ENCODE measurements around the gene ENHO. TPM values are rescaled to one million over a fixed set of nuclear protein-coding genes. Genes with fewer than 3 reads are reported as not detected.

The ENHO gene
- total and polyA plus RNA-seq, 2 of the 8 experiments (the other 6 are each of a cell fraction or from before 2014, with no cell fraction given) = 12.2 to 49.4 TPM

DNA sequence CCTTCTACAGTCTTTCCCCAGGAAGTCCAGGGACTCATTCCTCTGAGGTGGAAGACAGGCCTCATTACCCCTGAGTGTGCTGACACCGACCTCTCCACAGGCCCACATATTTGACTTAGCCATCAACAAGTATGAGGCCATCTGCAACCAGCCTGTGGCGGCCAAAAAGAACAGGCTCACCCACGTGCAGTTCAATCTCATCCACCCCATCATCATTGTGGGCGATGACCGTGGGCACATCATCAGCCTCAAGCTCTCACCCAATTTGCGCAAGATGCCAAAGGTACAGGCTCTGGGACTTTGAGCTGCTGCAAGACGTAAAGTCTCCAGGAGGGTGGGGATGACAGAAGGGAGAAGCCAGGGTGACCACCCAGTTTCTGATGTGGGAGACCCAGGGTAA is 5.6 kb downstream of the ENHO start:
- H4K91ac ChIP-seq (replicated peaks; ENCODE audit: insufficient read length, low read length) = no peak overlapping the region
- H3K27me3 ChIP-seq (replicated peaks in 1 of 4; ENCODE audit: control insufficient read depth in 3 of 4, extremely low read depth in 1 of 4, insufficient read depth in 3 of 4, low read length in 3 of 4) = peaks cover 1 to 8% (median 6%) of the 10 kb centered on the region in 4 experiments; a peak in 5 of 7 replicates
- DNase-seq (ENCODE audit: low read depth in 1 of 2, low spot score in 2 of 2) (no peak), FAIRE-seq (no peak)
- no peak overlapping the region for H3K4me2 ChIP-seq (ENCODE audit: insufficient read depth in 1 of 2, low read depth in 2 of 2, low read length in 2 of 2)
- H3K79me2 ChIP-seq (ENCODE audit: control insufficient read depth in 1 of 2, insufficient read depth in 2 of 2, low read length in 2 of 2) = no peaks in the 10 kb centered on the region
- H2AFZ ChIP-seq (ENCODE audit: low read length) = no peak overlapping the region
- H3K36me3 ChIP-seq (ENCODE audit: control insufficient read depth in 2 of 4, insufficient read depth in 4 of 4, low read length in 3 of 4) = no peaks in the 10 kb centered on the region
- ChIA-PET POLR2A (ENCODE audit: partially characterized antibody) (no interaction called here), CTCF (ENCODE audit: partially characterized antibody) (interaction anchor here (0.9 to 6.2 kb wide), 11 partner anchors 11 to 114 kb away, joined by 3 to 53 read pairs (median 6); no protein-coding TSS in a partner anchor)
- H3K27ac ChIP-seq (ENCODE audit: low read depth, low read length) = no peak overlapping the region
- peaks cover under 1% of the 10 kb centered on the region; the same call in 1 of the 2 replicates for H3K23me2 ChIP-seq (ENCODE audit: low read depth, low read length)
- H3K4ac ChIP-seq (replicated peaks; ENCODE audit: insufficient read length, low read depth, low read length) = no peak overlapping the region
- no peak overlapping the region for H4K5ac ChIP-seq (ENCODE audit: insufficient read length, low read depth, low read length)
- H3K9ac ChIP-seq (replicated peaks in 1 of 4; ENCODE audit: extremely low read depth in 1 of 4, low read depth in 3 of 4, low read length in 3 of 4) = no peak overlapping the region
- no peaks in the 10 kb centered on the region for H4K20me1 ChIP-seq (replicated peaks in 1 of 2; ENCODE audit: control insufficient read depth in 1 of 2, insufficient read depth in 2 of 2, low read length in 2 of 2)
- H3K4me3 ChIP-seq (ENCODE audit: extremely low read depth in 1 of 4, insufficient read depth in 2 of 4, low read depth in 3 of 4, low read length in 4 of 4) = no peak overlapping the region
- no peaks in the 10 kb centered on the region for H3K9me3 ChIP-seq (ENCODE audit: insufficient read depth in 2 of 2, low read depth in 1 of 2, low read length in 1 of 2)
- peaks cover 13 to 19% (median 17%) of the 10 kb centered on the region in 4 experiments for H3K4me1 ChIP-seq (replicated peaks in 1 of 4; ENCODE audit: control insufficient read depth in 3 of 4, insufficient read depth in 4 of 4, low read length in 3 of 4)
- H2BK20ac ChIP-seq (ENCODE audit: low read length) = no peak overlapping the region
- H2BK120ac ChIP-seq (replicated peaks; ENCODE audit: low read depth, low read length) = no peak overlapping the region
- H3K18ac ChIP-seq (ENCODE audit: extremely low read depth, low read length) = no peak overlapping the region
- H4K8ac ChIP-seq (ENCODE audit: extremely low read depth, insufficient read depth, low read length) = no peak overlapping the region
- H3K79me1 ChIP-seq (ENCODE audit: low read depth, low read length) = no peaks in the 10 kb centered on the region
- H2BK15ac ChIP-seq (ENCODE audit: low read length) = no peak overlapping the region
- peak overlapping the region; percentile 68; the same call in 1 of the 2 replicates for H2BK12ac ChIP-seq (ENCODE audit: low read depth, low read length)
- no peak overlapping the region for H3K23ac ChIP-seq (ENCODE audit: insufficient read length)
- no peak overlapping the region for H2AK5ac ChIP-seq (ENCODE audit: low read depth, low read length)
- 86% methylated on average over 7 of the region's 7 CpGs; no CpG with 5 or more reads in 1 of the 2 experiments for WGBS, 2 experiments (ENCODE audit: extremely low coverage in 1 of 2, insufficient coverage in 1 of 2, insufficient read length in 1 of 2, insufficient replicate concordance in 2 of 2, low coverage in 1 of 2, low lambda C conversion rate in 2 of 2, missing lambda C conversion rate in 1 of 2)
- H3K14ac ChIP-seq (ENCODE audit: insufficient read length) = no peak overlapping the region
- H2BK5ac ChIP-seq (ENCODE audit: low read depth, low read length) = no peak overlapping the region
- no peak overlapping the region for H3K56ac ChIP-seq (replicated peaks; ENCODE audit: insufficient read length, low read depth, low read length)
- TF ChIP-seq ASH2L (IDR thresholded peaks at IDR 0.05; ENCODE audit: low read length) = no peak
- no peak for TF ChIP-seq RNF2 (IDR thresholded peaks at IDR 0.05; ENCODE audit: borderline replicate concordance, low read depth, low read length, missing control alignments, poor library complexity, severe bottlenecking)
- TF ChIP-seq GTF2F1 (IDR thresholded peaks at IDR 0.05; ENCODE audit: borderline replicate concordance, low read depth, low read length) = no peak
- TF ChIP-seq POU5F1 (IDR thresholded peaks at IDR 0.05; ENCODE audit: low read depth, low read length) = no peak
- no peak for TF ChIP-seq SIN3A (conservative IDR thresholded peaks at IDR 0.05 in 1 of 2, IDR thresholded peaks at IDR 0.05 in 1 of 2; ENCODE audit: low read depth in 1 of 2, low read length in 2 of 2)
- no peak for TF ChIP-seq SRF (IDR thresholded peaks at IDR 0.05; ENCODE audit: low read depth, low read length)
- no peak for TF ChIP-seq CHD2 (IDR thresholded peaks at IDR 0.05; ENCODE audit: low read length)
- TF ChIP-seq, protein P1, sequence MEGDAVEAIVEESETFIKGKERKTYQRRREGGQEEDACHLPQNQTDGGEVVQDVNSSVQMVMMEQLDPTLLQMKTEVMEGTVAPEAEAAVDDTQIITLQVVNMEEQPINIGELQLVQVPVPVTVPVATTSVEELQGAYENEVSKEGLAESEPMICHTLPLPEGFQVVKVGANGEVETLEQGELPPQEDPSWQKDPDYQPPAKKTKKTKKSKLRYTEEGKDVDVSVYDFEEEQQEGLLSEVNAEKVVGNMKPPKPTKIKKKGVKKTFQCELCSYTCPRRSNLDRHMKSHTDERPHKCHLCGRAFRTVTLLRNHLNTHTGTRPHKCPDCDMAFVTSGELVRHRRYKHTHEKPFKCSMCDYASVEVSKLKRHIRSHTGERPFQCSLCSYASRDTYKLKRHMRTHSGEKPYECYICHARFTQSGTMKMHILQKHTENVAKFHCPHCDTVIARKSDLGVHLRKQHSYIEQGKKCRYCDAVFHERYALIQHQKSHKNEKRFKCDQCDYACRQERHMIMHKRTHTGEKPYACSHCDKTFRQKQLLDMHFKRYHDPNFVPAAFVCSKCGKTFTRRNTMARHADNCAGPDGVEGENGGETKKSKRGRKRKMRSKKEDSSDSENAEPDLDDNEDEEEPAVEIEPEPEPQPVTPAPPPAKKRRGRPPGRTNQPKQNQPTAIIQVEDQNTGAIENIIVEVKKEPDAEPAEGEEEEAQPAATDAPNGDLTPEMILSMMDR (IDR thresholded peaks at IDR 0.05; ENCODE audit: control extremely low read depth in 1 of 3, insufficient read depth in 1 of 3, low read depth in 1 of 3, low read length in 3 of 3) = no peak
- TF ChIP-seq CBX5 (IDR thresholded peaks at IDR 0.05; ENCODE audit: low read depth, low read length) = no peak
- no peak for TF ChIP-seq CTBP2 (IDR thresholded peaks at IDR 0.05; ENCODE audit: borderline replicate concordance, insufficient read depth, insufficient read length, low read length)
